Measurements from ENCODE around the gene RESP18.

DNA sequence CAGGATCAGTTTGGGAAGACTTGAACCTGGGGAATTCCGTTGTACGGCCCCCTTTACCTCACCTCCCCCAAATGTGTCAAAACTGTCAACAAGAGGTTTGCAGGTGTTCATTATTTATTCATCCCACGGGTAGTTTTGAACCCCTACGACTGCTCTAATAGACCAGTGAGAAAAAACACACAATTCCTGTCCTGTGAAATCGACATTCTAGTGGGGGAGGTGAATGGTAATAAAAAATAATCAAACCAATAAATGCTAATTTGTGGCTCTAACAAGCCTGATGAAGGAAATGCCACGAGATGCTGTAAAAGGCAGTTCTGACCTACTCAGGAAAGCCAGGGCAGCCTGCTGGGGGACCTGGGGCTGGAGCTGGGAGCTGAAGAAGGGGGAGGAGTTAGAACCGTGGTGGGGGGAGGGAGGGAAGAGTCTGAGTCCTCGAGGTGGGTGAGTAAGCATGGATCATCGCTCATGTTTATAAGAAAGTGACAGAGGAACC is 53.8 kb downstream of the RESP18 start:
- TF ChIP-seq SIN3A (IDR thresholded peaks at IDR 0.05; ENCODE audit: borderline replicate concordance, insufficient read depth, low read length) (no peak), POLR2AphosphoS5 (IDR thresholded peaks at IDR 0.05; ENCODE audit: low read depth, low read length) (no peak; the same call in 1 of the 2 replicates), TAF1 (IDR thresholded peaks at IDR 0.05; ENCODE audit: borderline replicate concordance, insufficient read depth, low read length) (no peak)
